CD14-positive monocyte (primary cell): ENCODE results near the gene ARHGAP10. TPM values are rescaled to one million over a fixed set of nuclear protein-coding genes. Genes with fewer than 3 reads are reported as not detected.

Experiments
- DNase-seq, 3 donors: peaks; one replicate each; pipeline ENCODE4 v3.0.0-alpha.2; 2011 to 2022
- H2AFZ ChIP-seq: 2 replicates; pipeline ENCODE4 v1.6.0; 2012; ENCODE audit warnings: mild to moderate bottlenecking, low read depth, low read length, inconsistent platforms; ENCODE audit not compliant: insufficient read depth, poor library complexity, severe bottlenecking
- H3K27ac ChIP-seq, 2 donors: 1 replicate in 1 of 2; 2 replicates in 1 of 2; pipeline ENCODE4 v1.5.1; 2012 to 2013; ENCODE audit warnings: low read length in 2 of 2, control low read depth in 1 of 2, inconsistent platforms in 1 of 2, low read depth in 1 of 2, mild to moderate bottlenecking in 1 of 2
- H3K27me3 ChIP-seq, 2 donors: one replicate each; pipeline versions ENCODE4 v1.6.0 to v1.6.1; 2011 to 2013; ENCODE audit warnings: low read length in 2 of 2; ENCODE audit not compliant: control insufficient read depth in 2 of 2, insufficient read depth in 2 of 2
- H3K36me3 ChIP-seq, 2 donors: replicated peaks in 1 of 2; 1 replicate in 1 of 2; 2 replicates in 1 of 2; pipeline versions ENCODE4 v1.5.1 to v1.6.1; 2012 to 2013; ENCODE audit warnings: low read length in 2 of 2, control low read depth in 1 of 2, inconsistent platforms in 1 of 2, mild to moderate bottlenecking in 1 of 2; ENCODE audit not compliant: insufficient read depth in 2 of 2, control insufficient read depth in 1 of 2
- H3K4me1 ChIP-seq, 2 donors: 1 replicate in 1 of 2; 2 replicates in 1 of 2; pipeline versions ENCODE4 v1.5.1 to v1.6.1; 2012 to 2013; ENCODE audit warnings: low read length in 2 of 2, control low read depth in 1 of 2, inconsistent platforms in 1 of 2, mild to moderate bottlenecking in 1 of 2, moderate library complexity in 1 of 2; ENCODE audit not compliant: insufficient read depth in 2 of 2, control insufficient read depth in 1 of 2
- H3K4me2 ChIP-seq: replicated peaks from 2 replicates; pipeline ENCODE3; 2012; ENCODE audit warnings: low read length, moderate library complexity, mild to moderate bottlenecking; ENCODE audit not compliant: poor library complexity, severe bottlenecking; ENCODE audit errors: extremely low read depth
- H3K4me3 ChIP-seq, 3 experiments: fragments of 200-600 bp in 1 of 3; sonication (generic) in 1 of 3; replicated peaks in 1 of 3; 1 replicate in 2 of 3; 2 replicates in 1 of 3; pipeline ENCODE4 v1.5.1; 2011 to 2013; ENCODE audit warnings: low read length in 3 of 3, mild to moderate bottlenecking in 3 of 3, control low read depth in 2 of 3, low read depth in 2 of 3, inconsistent platforms in 1 of 3, moderate library complexity in 1 of 3
- H3K79me2 ChIP-seq: 2 replicates; pipeline ENCODE4 v1.6.0; 2012; ENCODE audit warnings: mild to moderate bottlenecking, control low read depth, inconsistent platforms, low read length, moderate library complexity; ENCODE audit not compliant: insufficient read depth
- H3K9ac ChIP-seq: 2 replicates; pipeline ENCODE4 v1.6.0; 2017; ENCODE audit warnings: low read length, mild to moderate bottlenecking; ENCODE audit not compliant: insufficient read depth, poor library complexity, severe bottlenecking
- H3K9me3 ChIP-seq, 2 donors: replicated peaks in 1 of 2; 1 replicate in 1 of 2; 2 replicates in 1 of 2; pipeline versions ENCODE4 v1.5.1 to v1.6.1; 2012 to 2013; ENCODE audit warnings: low read length in 2 of 2, control low read depth in 1 of 2; ENCODE audit not compliant: control insufficient read depth in 1 of 2, insufficient read depth in 1 of 2
- H4K20me1 ChIP-seq: 2 replicates; pipeline ENCODE4 v1.6.0; 2012; ENCODE audit warnings: mild to moderate bottlenecking, low read length, control low read depth, moderate library complexity; ENCODE audit not compliant: insufficient read depth
- H3K27ac Mint-ChIP-seq, 7 donors: one replicate each; pipeline ENCODE4 v1.8.0; 2020; ENCODE audit warnings: mild to moderate bottlenecking in 7 of 7, mixed read lengths in 7 of 7, moderate library complexity in 6 of 7, inconsistent platforms in 2 of 7
- H3K27me3 Mint-ChIP-seq, 3 donors: one replicate each; pipeline ENCODE4 v1.8.0; 2021 to 2022; ENCODE audit warnings: low read depth in 3 of 3, mild to moderate bottlenecking in 3 of 3, mixed read lengths in 3 of 3, moderate library complexity in 3 of 3, inconsistent platforms in 1 of 3
- H3K36me3 Mint-ChIP-seq, 2 donors: one replicate each; pipeline ENCODE4 v1.8.0; 2020; ENCODE audit warnings: mixed read lengths in 2 of 2, inconsistent platforms in 1 of 2, mild to moderate bottlenecking in 1 of 2
- H3K4me1 Mint-ChIP-seq: one replicate; pipeline ENCODE4 v1.8.0; 2020; ENCODE audit warnings: mild to moderate bottlenecking, mixed read lengths
- H3K4me3 Mint-ChIP-seq, 2 donors: one replicate each; pipeline ENCODE4 v1.8.0; 2020; ENCODE audit warnings: mild to moderate bottlenecking in 2 of 2, mixed read lengths in 2 of 2, moderate library complexity in 1 of 2
- H3K9me3 Mint-ChIP-seq, 7 donors: one replicate each; pipeline ENCODE4 v1.8.0; 2020 to 2022; ENCODE audit warnings: mixed read lengths in 7 of 7, mild to moderate bottlenecking in 6 of 7, moderate library complexity in 6 of 7, inconsistent platforms in 2 of 7
- CTCF ChIP-seq: fragments of 200-600 bp; IDR thresholded peaks from one replicate; pipeline ENCODE4 v1.8.0; 2022; ENCODE audit warnings: antibody characterized with exemption, mild to moderate bottlenecking
- WGBS: methylation state at CpG from one replicate; pipeline ENCODE4 v1.1.5; 2013; ENCODE audit warnings: missing lambda C conversion rate; ENCODE audit not compliant: insufficient coverage; 5-methylcytosine and 5-hydroxymethylcytosine counted together
- intact Hi-C, 2 donors: fragments of 100-400 bp; cut with micrococcal nuclease; formaldehyde crosslinking; loops; one replicate each; pipeline versions ENCODE4 v1.15.0 to v1.15.1; 2023
- polyA plus RNA-seq, 3 donors: library from polyadenylated mRNA; depleted of rRNA in 1 of 3; unstranded in 2 of 3; stranded (reverse) in 1 of 3; fragments of 300-500 nt in 2 of 3; fragments of >200 nt in 1 of 3; fragmentation: Illumina TruSeq in 2 of 3; gene quantifications; 1 replicate in 2 of 3; 2 replicates in 1 of 3; pipeline ENCODE4 v1.2.3, GENCODE V29; 2012 to 2021

The ARHGAP10 gene
- polyA plus RNA-seq, 3 donors, result 1.7 to 4.3 (median 3.0) TPM

- WGBS, result 89% methylated on average over 3 of the region's 4 CpGs
- TF ChIP-seq CTCF, result no peak
- H3K4me3 ChIP-seq, result no peak overlapping the region
These were observed 226.7 kb downstream of the ARHGAP10 start for GRCh38 chr4:147958489-147959065.

GRCh38 chr4:147960971-147961370, 229.1 kb downstream of the ARHGAP10 start:
- no peak for DNase-seq
- Histone ChIP-seq H3K36me3 (no peaks in the 10 kb centered on the region), H3K27ac (no peak overlapping the region), H4K20me1 (no peaks in the 10 kb centered on the region), H2AFZ (no peak overlapping the region), H3K27me3 (no peaks in the 10 kb centered on the region), H3K4me3 (no peak overlapping the region), H3K4me1 (no peaks in the 10 kb centered on the region), H3K9me3 (no peaks in the 10 kb centered on the region), H3K4me2 (no peak overlapping the region), H3K9ac (no peak overlapping the region), H3K79me2 (no peaks in the 10 kb centered on the region)
- Mint-ChIP-seq H3K27me3 (peaks cover 0 to 2% (median 0%) of the 10 kb centered on the region in 3 donors), H3K9me3 (no peaks in the 10 kb centered on the region), H3K36me3 (peaks cover 14 to 28% of the 10 kb centered on the region in 2 donors), H3K4me3 (no peak overlapping the region), H3K4me1 (no peaks in the 10 kb centered on the region), H3K27ac (no peak overlapping the region)
- WGBS, result 92% methylated on average over 2 of the region's 5 CpGs
- intact Hi-C loops, result no loop called here
- no peak for TF ChIP-seq CTCF

More at GRCh38 chr4:147958489-147959065, 226.7 kb downstream of the ARHGAP10 start:
- no peaks in the 10 kb centered on the region for H3K27me3 Mint-ChIP-seq
- H3K4me1 ChIP-seq, result no peaks in the 10 kb centered on the region
- H3K4me2 ChIP-seq, result no peak overlapping the region
- H4K20me1 ChIP-seq, result no peaks in the 10 kb centered on the region
- DNase-seq, result no peak
- no peaks in the 10 kb centered on the region for H3K9me3 Mint-ChIP-seq
- no peaks in the 10 kb centered on the region for H3K27me3 ChIP-seq
- H3K79me2 ChIP-seq, result no peaks in the 10 kb centered on the region
- H2AFZ ChIP-seq, result no peak overlapping the region
- intact Hi-C loops, result no loop called here
- H3K36me3 ChIP-seq, result peaks cover 0 to 8% of the 10 kb centered on the region in 2 donors
- no peaks in the 10 kb centered on the region for H3K9me3 ChIP-seq
- H3K27ac Mint-ChIP-seq, result no peak overlapping the region
- no peak overlapping the region for H3K4me3 Mint-ChIP-seq
- H3K36me3 Mint-ChIP-seq, result peaks cover 15 to 19% of the 10 kb centered on the region in 2 donors
- no peak overlapping the region for H3K27ac ChIP-seq
- H3K4me1 Mint-ChIP-seq, result no peaks in the 10 kb centered on the region
- no peak overlapping the region for H3K9ac ChIP-seq
